H1 (cell line): ENCODE data around the gene KCNH8. TPM values are rescaled to one million over a fixed set of nuclear protein-coding genes. Genes with fewer than 3 reads are reported as not detected.

Source experiments
- CTCF ChIA-PET: fragments of 300-600 bp; sonication (Branson Sonifier 250); formaldehyde crosslinking; loops from one replicate; lab custom pipeline; 2021; ENCODE audit not compliant: partially characterized antibody; lab: Charles Lee
- POLR2A ChIA-PET: fragments of 300-600 bp; sonication (Branson Sonifier 250); formaldehyde crosslinking; loops from one replicate; lab custom pipeline; 2021; ENCODE audit warnings: inconsistent platforms; ENCODE audit not compliant: partially characterized antibody; lab: Charles Lee
- DNase-seq, 2 experiments: peaks; one replicate each; pipeline versions ENCODE4 v3.0.0 to v3.0.0-alpha.2; 2010 to 2022; ENCODE audit warnings: low spot score in 2 of 2, low read depth in 1 of 2, mixed read lengths in 1 of 2
- FAIRE-seq: peaks from 2 replicates; lab custom pipeline; 2011; peaks lifted over from hg19 to GRCh38; lab: Jason Lieb, UNC
- H2AFZ ChIP-seq: 2 replicates; pipeline ENCODE4 v1.8.1; 2012; ENCODE audit warnings: low read length, inconsistent platforms
- H2AK5ac ChIP-seq: 2 replicates; pipeline ENCODE4 v1.6.1; 2013; ENCODE audit warnings: low read depth, low read length
- H2BK120ac ChIP-seq: replicated peaks from 2 replicates; pipeline ENCODE3; 2013; ENCODE audit warnings: low read depth, low read length, inconsistent platforms
- H2BK12ac ChIP-seq: 2 replicates; pipeline ENCODE4 v1.6.1; 2013; ENCODE audit warnings: low read depth, low read length
- H2BK15ac ChIP-seq: 2 replicates; pipeline ENCODE4 v1.6.1; 2013; ENCODE audit warnings: low read length
- H2BK20ac ChIP-seq: 2 replicates; pipeline ENCODE4 v1.6.1; 2013; ENCODE audit warnings: low read length
- H2BK5ac ChIP-seq: 2 replicates; pipeline ENCODE4 v1.6.1; 2013; ENCODE audit warnings: low read depth, low read length
- H3K14ac ChIP-seq: 2 replicates; pipeline ENCODE4 v1.6.1; 2013; ENCODE audit warnings: inconsistent platforms; ENCODE audit not compliant: insufficient read length
- H3K18ac ChIP-seq: 2 replicates; pipeline ENCODE4 v1.6.1; 2013; ENCODE audit warnings: low read length; ENCODE audit errors: extremely low read depth
- H3K23ac ChIP-seq: 2 replicates; pipeline ENCODE4 v1.6.1; 2013; ENCODE audit warnings: inconsistent platforms; ENCODE audit not compliant: insufficient read length
- H3K23me2 ChIP-seq: 2 replicates; pipeline ENCODE4 v1.6.1; 2013; ENCODE audit warnings: low read depth, low read length
- H3K27ac ChIP-seq: 2 replicates; pipeline ENCODE4 v1.6.1; 2011; ENCODE audit warnings: low read depth, low read length, inconsistent platforms
- H3K27me3 ChIP-seq, 4 experiments: replicated peaks in 1 of 4; 1 replicate in 1 of 4; 2 replicates in 3 of 4; pipeline versions ENCODE4 v1.6.1 to v1.8.1; 2011 to 2013; ENCODE audit warnings: low read length in 3 of 4, mild to moderate bottlenecking in 3 of 4, inconsistent platforms in 2 of 4, mixed read lengths in 2 of 4, moderate library complexity in 1 of 4; ENCODE audit not compliant: control insufficient read depth in 3 of 4, insufficient read depth in 3 of 4; ENCODE audit errors: extremely low read depth in 1 of 4
- H3K36me3 ChIP-seq, 4 experiments: 2 replicates each; pipeline versions ENCODE4 v1.6.1 to v1.8.1; 2011 to 2013; ENCODE audit warnings: mild to moderate bottlenecking in 4 of 4, low read length in 3 of 4, moderate library complexity in 2 of 4, control low read depth in 1 of 4, inconsistent platforms in 1 of 4; ENCODE audit not compliant: insufficient read depth in 4 of 4, control insufficient read depth in 2 of 4
- H3K4ac ChIP-seq: replicated peaks from 2 replicates; pipeline ENCODE3; 2013; ENCODE audit warnings: low read length, low read depth, mixed read lengths, inconsistent platforms; ENCODE audit not compliant: insufficient read length
- H3K4me1 ChIP-seq, 4 experiments: replicated peaks in 1 of 4; 1 replicate in 1 of 4; 2 replicates in 3 of 4; pipeline versions ENCODE4 v1.6.1 to v1.8.1; 2011 to 2013; ENCODE audit warnings: low read length in 3 of 4, inconsistent platforms in 2 of 4, mixed read lengths in 1 of 4; ENCODE audit not compliant: insufficient read depth in 4 of 4, control insufficient read depth in 3 of 4
- H3K4me2 ChIP-seq, 2 experiments: 2 replicates each; pipeline versions ENCODE4 v1.6.1 to v1.8.1; 2011 to 2013; ENCODE audit warnings: low read depth in 2 of 2, low read length in 2 of 2, control low read depth in 1 of 2, inconsistent platforms in 1 of 2, mild to moderate bottlenecking in 1 of 2; ENCODE audit not compliant: insufficient read depth in 1 of 2
- H3K4me3 ChIP-seq, 4 experiments: fragments of 200-600, 300-600 bp in 1 of 4; sonication (generic), shearing (Covaris generic), sonication (Bioruptor Twin) in 1 of 4; 2 replicates each; pipeline versions ENCODE4 v1.5.1 to v1.8.1; 2011 to 2016; ENCODE audit warnings: low read length in 4 of 4, low read depth in 3 of 4, control low read depth in 2 of 4, inconsistent platforms in 2 of 4, mild to moderate bottlenecking in 2 of 4, mixed read lengths in 1 of 4, moderate library complexity in 1 of 4; ENCODE audit not compliant: insufficient read depth in 2 of 4; ENCODE audit errors: extremely low read depth in 1 of 4
- H3K56ac ChIP-seq: replicated peaks from 2 replicates; pipeline ENCODE3; 2013; ENCODE audit warnings: low read depth, mild to moderate bottlenecking, mixed read lengths, low read length, inconsistent platforms; ENCODE audit not compliant: insufficient read length
- H3K79me1 ChIP-seq: 2 replicates; pipeline ENCODE4 v1.6.1; 2013; ENCODE audit warnings: low read depth, low read length, control low read depth
- H3K79me2 ChIP-seq, 2 experiments: 2 replicates each; pipeline versions ENCODE4 v1.6.1 to v1.8.1; 2012 to 2013; ENCODE audit warnings: low read length in 2 of 2, mild to moderate bottlenecking in 2 of 2, inconsistent platforms in 1 of 2; ENCODE audit not compliant: insufficient read depth in 2 of 2, control insufficient read depth in 1 of 2
- H3K9ac ChIP-seq, 4 experiments: replicated peaks in 1 of 4; 1 replicate in 1 of 4; 2 replicates in 3 of 4; pipeline versions ENCODE4 v1.6.1 to v1.8.1; 2011 to 2013; ENCODE audit warnings: low read depth in 3 of 4, low read length in 3 of 4, control low read depth in 2 of 4, mild to moderate bottlenecking in 2 of 4, moderate library complexity in 2 of 4, inconsistent platforms in 1 of 4; ENCODE audit errors: extremely low read depth in 1 of 4
- H3K9me3 ChIP-seq, 2 experiments: 2 replicates each; pipeline versions ENCODE4 v1.6.1 to v1.8.1; 2012 to 2013; ENCODE audit warnings: mild to moderate bottlenecking in 2 of 2, moderate library complexity in 2 of 2, control low read depth in 1 of 2, inconsistent platforms in 1 of 2, low read depth in 1 of 2, low read length in 1 of 2, mixed read lengths in 1 of 2; ENCODE audit not compliant: insufficient read depth in 2 of 2
- H4K20me1 ChIP-seq, 2 experiments: replicated peaks in 1 of 2; 2 replicates each; pipeline versions ENCODE3 to v1.8.1; 2011 to 2013; ENCODE audit warnings: inconsistent platforms in 2 of 2, low read length in 2 of 2, mild to moderate bottlenecking in 1 of 2; ENCODE audit not compliant: insufficient read depth in 2 of 2, control insufficient read depth in 1 of 2
- H4K5ac ChIP-seq: 2 replicates; pipeline ENCODE4 v1.6.1; 2013; ENCODE audit warnings: low read length, low read depth, mixed read lengths, inconsistent platforms; ENCODE audit not compliant: insufficient read length
- H4K8ac ChIP-seq: 2 replicates; pipeline ENCODE4 v1.8.0; 2013; ENCODE audit warnings: mild to moderate bottlenecking, moderate library complexity, low read length, inconsistent platforms; ENCODE audit not compliant: insufficient read depth; ENCODE audit errors: extremely low read depth
- H4K91ac ChIP-seq: replicated peaks from 2 replicates; pipeline ENCODE3; 2013; ENCODE audit warnings: low read length, mixed read lengths, inconsistent platforms; ENCODE audit not compliant: insufficient read length
- ATF2 ChIP-seq: IDR thresholded peaks from 2 replicates; pipeline ENCODE4 v1.6.1; 2012; ENCODE audit warnings: low read length, inconsistent platforms
- CTCF ChIP-seq, 3 experiments: IDR thresholded peaks; 1 replicate in 2 of 3; 2 replicates in 1 of 3; pipeline versions ENCODE4 v1.5.1 to v1.6.1; 2011; ENCODE audit warnings: low read length in 3 of 3, mild to moderate bottlenecking in 3 of 3, inconsistent platforms in 2 of 3, low read depth in 1 of 3, moderate library complexity in 1 of 3; ENCODE audit not compliant: insufficient read depth in 1 of 3; ENCODE audit errors: control extremely low read depth in 1 of 3
- EZH2 ChIP-seq: fragments of 200-600 bp; sonication (generic); IDR thresholded peaks from 2 replicates; pipeline ENCODE4 v1.7.1; 2012; ENCODE audit warnings: low read depth, mild to moderate bottlenecking, moderate library complexity, low read length, inconsistent platforms; ENCODE audit not compliant: severe bottlenecking
- FOSL1 ChIP-seq: IDR thresholded peaks from 2 replicates; pipeline ENCODE4 v1.6.1; 2011; ENCODE audit warnings: mild to moderate bottlenecking, low read depth, low read length, moderate library complexity; ENCODE audit not compliant: insufficient read depth
- SIRT6 ChIP-seq: IDR thresholded peaks from one replicate; pipeline ENCODE4 v1.7.1; 2012; ENCODE audit warnings: low read length, inconsistent platforms
- YY1 ChIP-seq: IDR thresholded peaks from 2 replicates; pipeline ENCODE4 v1.6.1; 2011; ENCODE audit warnings: low read depth, mild to moderate bottlenecking, low read length
- whole genome bisulfite sequencing, 2 experiments: shearing (Covaris generic) in 1 of 2; methylation state at CpG; one replicate each; pipeline versions ENCODE4 v1.1.6 to v1.1.7; 2013 to 2015; ENCODE audit warnings: low lambda C conversion rate in 2 of 2, mixed read lengths in 2 of 2, inconsistent platforms in 1 of 2, low coverage in 1 of 2, missing lambda C conversion rate in 1 of 2; ENCODE audit not compliant: insufficient replicate concordance in 2 of 2, insufficient coverage in 1 of 2, insufficient read length in 1 of 2; ENCODE audit errors: extremely low coverage in 1 of 2, missing lambda C conversion rate in 1 of 2; 5-methylcytosine and 5-hydroxymethylcytosine counted together
- polyA plus RNA-seq, 7 experiments: library from polyadenylated mRNA; depleted of rRNA in 3 of 7; stranded (reverse) in 5 of 7; unstranded in 2 of 7; fragments of >200 nt in 5 of 7; fragments of 200-250 nt in 2 of 7; gene quantifications; 1 replicate in 5 of 7; 2 replicates in 1 of 7; 4 replicates in 1 of 7; pipeline versions ENCODE4 v1.2.1 to v1.2.3, GENCODE V29; 2011 to 2013; ENCODE audit warnings: missing spikeins in 2 of 7, mixed read lengths in 2 of 7
- total RNA-seq: library from RNA; stranded (reverse); fragmentation: NEBNext Ultra II Directional; extraction: Animal tissue kit (Norgen Biotek cat#: 25700); gene quantifications from 2 replicates; pipeline ENCODE4 v1.2.1, GENCODE V29; 2021

Gene KCNH8
- total and polyA plus RNA-seq, 2 of the 8 experiments (the other 6 are each of a cell fraction or from before 2014, with no cell fraction given) = 2.2 to 2.4 TPM

- Histone ChIP-seq H4K8ac (no peak overlapping the region), H2AFZ (no peak overlapping the region), H4K5ac (no peak overlapping the region), H3K23ac (no peak overlapping the region), H3K9ac (no peak overlapping the region), H4K91ac (no peak overlapping the region), H3K14ac (no peak overlapping the region), H3K36me3 (no peaks in the 10 kb centered on the region), H4K20me1 (no peaks in the 10 kb centered on the region), H2BK5ac (no peak overlapping the region), H2BK120ac (no peak overlapping the region), H2BK20ac (no peak overlapping the region), H2AK5ac (no peak overlapping the region), H3K4me2 (no peak overlapping the region), H3K4me1 (no peaks in the 10 kb centered on the region), H2BK12ac (no peak overlapping the region), H2BK15ac (no peak overlapping the region), H3K9me3 (no peaks in the 10 kb centered on the region), H3K79me2 (no peaks in the 10 kb centered on the region), H3K4ac (no peak overlapping the region), H3K23me2 (no peaks in the 10 kb centered on the region), H3K79me1 (no peaks in the 10 kb centered on the region), H3K27me3 (no peaks in the 10 kb centered on the region), H3K18ac (no peak overlapping the region), H3K4me3 (no peak overlapping the region), H3K27ac (no peak overlapping the region), H3K56ac (no peak overlapping the region)
- ChIA-PET CTCF (no interaction called here), POLR2A (no interaction called here)
- FAIRE-seq (no peak), DNase-seq (no peak)
- 89% methylated on average over 1 of the region's 1 CpG; no CpG with 5 or more reads in 1 of the 2 experiments for WGBS, 2 experiments
- no peak for TF ChIP-seq YY1
- TF ChIP-seq EZH2 = no peak
- TF ChIP-seq CTCF (IDR thresholded peaks at IDR 0.05; ENCODE audit: control extremely low read depth in 1 of 3, insufficient read depth in 1 of 3, low read depth in 1 of 3, low read length in 3 of 3) = no peak
- no peak for TF ChIP-seq SIRT6
- TF ChIP-seq ATF2 = no peak
- no peak for TF ChIP-seq FOSL1
These were observed 23.6 kb upstream of the KCNH8 start for GRCh38 chr3:19124752-19125151.
